GM12872 (cell line): ENCODE results near the gene CCNY.

ENCODE experiments used
- CTCF ChIP-seq: IDR thresholded peaks from 3 replicates; pipeline ENCODE4 v1.5.1; 2011; ENCODE audit warnings: low read depth, mild to moderate bottlenecking, low read length, moderate library complexity; ENCODE audit not compliant: insufficient read depth

The CCNY gene

GRCh38 chr10:35540296-35541164, 204.2 kb downstream of the CCNY start:
- TF ChIP-seq CTCF, result no peak

GRCh38 chr10:35541720-35542119, 205.4 kb downstream of the CCNY start:
- no peak for TF ChIP-seq CTCF

GRCh38 chr10:35542303-35542702, 206.0 kb downstream of the CCNY start:
- no peak for TF ChIP-seq CTCF

- no peak for TF ChIP-seq CTCF
These were observed 208.9 kb downstream of the CCNY start for GRCh38 chr10:35545079-35545657.

- no peak for TF ChIP-seq CTCF
These were observed 209.7 kb downstream of the CCNY start for GRCh38 chr10:35545878-35546590.

GRCh38 chr10:35546824-35547225, 210.5 kb downstream of the CCNY start:
- TF ChIP-seq CTCF, result no peak

- TF ChIP-seq CTCF, result no peak
These were observed 216.5 kb downstream of the CCNY start for GRCh38 chr10:35552650-35553342.
